ELF-1 (cell line): ENCODE results near the gene EVI2B.
"Not testable (repeated sequence)": the region's sequence is repeated elsewhere in the genome, so short reads cannot be mapped to it uniquely, and the experiment has no call there.

Source experiments
- DNase-seq: peaks from one replicate; pipeline ENCODE4 v3.0.0-alpha.2; 2016; ENCODE audit warnings: low read depth, low spot score

EVI2B gene

GRCh38 chr17:31310260-31310659 is 3.6 kb downstream of the EVI2B start:
- no peak for DNase-seq

GRCh38 chr17:31309556-31309955 is 4.3 kb downstream of the EVI2B start:
- no peak for DNase-seq

- no peak for DNase-seq
Measured at GRCh38 chr17:31308372-31309334, 5.2 kb downstream of the EVI2B start.

- no peak for DNase-seq
Measured at GRCh38 chr17:31307640-31308039, 6.2 kb downstream of the EVI2B start.

GRCh38 chr17:31299624-31300023 is 14.2 kb downstream of the EVI2B start:
- no peak for DNase-seq

GRCh38 chr17:31297090-31297489 is 16.8 kb downstream of the EVI2B start, which contains the start of gene OMG:
OMG (minus strand) TSS chr17:31297239; CDS start chr17:31296331, 908 bp downstream.
- DNase-seq = no peak

- no peak for DNase-seq
Measured at GRCh38 chr17:31296142-31296541, 17.7 kb downstream of the EVI2B start.

- DNase-seq = no peak
Measured at GRCh38 chr17:31295489-31295871, 18.4 kb downstream of the EVI2B start.

- DNase-seq = no peak
Measured at GRCh38 chr17:31294820-31295488, 18.9 kb downstream of the EVI2B start.

- DNase-seq = no peak
Measured at GRCh38 chr17:31294231-31294630, 19.6 kb downstream of the EVI2B start.

GRCh38 chr17:31293581-31293980 is 20.3 kb downstream of the EVI2B start:
- DNase-seq = no peak

- no peak for DNase-seq
Measured at GRCh38 chr17:31291820-31292219, 22.0 kb downstream of the EVI2B start.

- DNase-seq = no peak
Measured at GRCh38 chr17:31289790-31290189, 24.1 kb downstream of the EVI2B start.

GRCh38 chr17:31287932-31288331 is 25.9 kb downstream of the EVI2B start:
- not testable (repeated sequence) for DNase-seq

GRCh38 chr17:31286587-31286986 is 27.3 kb downstream of the EVI2B start:
- no peak for DNase-seq

- no peak for DNase-seq
Measured at GRCh38 chr17:31283841-31284240, 30.0 kb downstream of the EVI2B start.

GRCh38 chr17:31281061-31281460 is 32.8 kb downstream of the EVI2B start:
- no peak for DNase-seq

GRCh38 chr17:31279401-31279800 is 34.5 kb downstream of the EVI2B start:
- no peak for DNase-seq

- no peak for DNase-seq
Measured at GRCh38 chr17:31275116-31275515, 38.7 kb downstream of the EVI2B start.

- no peak for DNase-seq
Measured at GRCh38 chr17:31274252-31274651, 39.6 kb downstream of the EVI2B start.

- no peak for DNase-seq
Measured at GRCh38 chr17:31273516-31273915, 40.3 kb downstream of the EVI2B start.

GRCh38 chr17:31272803-31273202 is 41.1 kb downstream of the EVI2B start:
- DNase-seq = no peak

- DNase-seq = no peak
Measured at GRCh38 chr17:31272236-31272635, 41.6 kb downstream of the EVI2B start.
